Spleen (tissue), 11 donors: ENCODE data around the gene UQCRC1. TPM values are rescaled to one million over a fixed set of nuclear protein-coding genes. Genes with fewer than 3 reads are reported as not detected.

Experiments
- DNase-seq: peaks from one replicate; pipeline ENCODE4 v3.0.0-alpha.2; 2020
- H3K27ac ChIP-seq, 8 donors: fragments of 200-600 bp; sonication (generic) in 7 of 8; 1 replicate in 4 of 8; 2 replicates in 4 of 8; pipeline versions ENCODE4 v1.5.0 to v1.8.0; 2016 to 2021; ENCODE audit warnings: inconsistent platforms in 4 of 8, mild to moderate bottlenecking in 4 of 8, moderate library complexity in 1 of 8
- H3K27me3 ChIP-seq, 7 donors: fragments of 200-600 bp; sonication (generic) in 6 of 7; replicated peaks in 1 of 7; 1 replicate in 4 of 7; 2 replicates in 3 of 7; pipeline versions ENCODE4 v1.5.0 to v1.8.0; 2016 to 2021; ENCODE audit warnings: inconsistent platforms in 3 of 7, mild to moderate bottlenecking in 1 of 7
- H3K36me3 ChIP-seq, 6 donors: fragments of 200-600 bp; sonication (generic) in 5 of 6; 1 replicate in 4 of 6; 2 replicates in 2 of 6; pipeline versions ENCODE4 v1.5.0 to v1.8.0; 2016 to 2021; ENCODE audit warnings: inconsistent platforms in 2 of 6
- H3K4me1 ChIP-seq, 6 donors: fragments of 200-600 bp; sonication (generic) in 5 of 6; 1 replicate in 3 of 6; 2 replicates in 3 of 6; pipeline versions ENCODE4 v1.5.0 to v1.8.0; 2016 to 2021; ENCODE audit warnings: inconsistent platforms in 3 of 6
- H3K4me3 ChIP-seq, 8 donors: fragments of 200-600 bp; sonication (generic) in 7 of 8; 1 replicate in 4 of 8; 2 replicates in 4 of 8; pipeline versions ENCODE4 v1.5.0 to v1.8.0; 2016 to 2021; ENCODE audit warnings: inconsistent platforms in 4 of 8, mild to moderate bottlenecking in 4 of 8, moderate library complexity in 2 of 8
- H3K9me3 ChIP-seq, 8 donors: fragments of 200-600 bp; sonication (generic) in 7 of 8; 1 replicate in 4 of 8; 2 replicates in 4 of 8; pipeline versions ENCODE4 v1.5.0 to v1.8.0; 2016 to 2021; ENCODE audit warnings: inconsistent platforms in 4 of 8
- POLR2A ChIP-seq, 3 donors: fragments of 450-650 bp; IDR thresholded peaks; one replicate each; pipeline ENCODE4 v1.5.1; 2017; ENCODE audit warnings: antibody characterized with exemption in 3 of 3, mild to moderate bottlenecking in 1 of 3
- POLR2AphosphoS5 ChIP-seq, 3 donors: sonication (generic); formaldehyde crosslinking; IDR thresholded peaks; one replicate each; pipeline ENCODE4 v1.5.1; 2017; ENCODE audit warnings: antibody characterized with exemption in 3 of 3
- WGBS, 5 donors: extraction: QIAGEN DNeasy Blood & Tissue Kit in 3 of 5; methylation state at CpG; one replicate each; pipeline versions ENCODE4 v1.1.5 to v1.1.7; 2013 to 2018; 5-methylcytosine and 5-hydroxymethylcytosine counted together
- intact Hi-C: fragments of 100-400 bp; cut with DNase I; formaldehyde crosslinking; loops from one replicate; pipeline ENCODE4 v1.15.0; 2023; ENCODE audit warnings: low total_unique reads
- polyA plus RNA-seq, 3 donors: library from polyadenylated mRNA; stranded (reverse); fragments of 200-250 nt; gene quantifications; one replicate each; pipeline ENCODE4 v1.2.1, GENCODE V29; 2013
- total RNA-seq, 7 donors: library from RNA; depleted of rRNA in 3 of 7; stranded (reverse); fragments of >200 nt in 3 of 7; fragmentation: NEBNext Ultra II Directional in 4 of 7; extraction: Animal tissue kit (Norgen Biotek cat#: 25700) in 4 of 7; gene quantifications; one replicate each; pipeline versions ENCODE4 v1.1.0 to v1.2.1, GENCODE V29; 2016 to 2021
- TF ChIP-seq, protein P1 (sequence below), 11 experiments: fragments of 200-600 bp in 7 of 11; fragments of 450-650 bp in 4 of 11; sonication (generic) in 4 of 11; IDR thresholded peaks in 8 of 11; conservative IDR thresholded peaks in 3 of 11; 1 replicate in 7 of 11; 2 replicates in 4 of 11; pipeline versions ENCODE4 v1.4.0 to v1.8.0; 2016 to 2021; ENCODE audit warnings: antibody characterized with exemption in 11 of 11, inconsistent platforms in 4 of 11, mild to moderate bottlenecking in 1 of 11
- donor health status: healthy with polysubstance abuse.
- donor health status: DM: no; HTN: no; CAD: no; lungs with moderate emphysema.
- donor health status: DM: no; HTN: no; CAD: no.
- donor health status: Bipolar disorder and iron deficiency.
- donor health status: healthy.
- donor health status: DM: no; HTN: no; CAD: no.
- donor health status: DM: yes; HTN: yes; CAD: no.

The UQCRC1 gene
- total and polyA plus RNA-seq, 10 donors = 88.6 to 222 (median 128) TPM

DNA sequence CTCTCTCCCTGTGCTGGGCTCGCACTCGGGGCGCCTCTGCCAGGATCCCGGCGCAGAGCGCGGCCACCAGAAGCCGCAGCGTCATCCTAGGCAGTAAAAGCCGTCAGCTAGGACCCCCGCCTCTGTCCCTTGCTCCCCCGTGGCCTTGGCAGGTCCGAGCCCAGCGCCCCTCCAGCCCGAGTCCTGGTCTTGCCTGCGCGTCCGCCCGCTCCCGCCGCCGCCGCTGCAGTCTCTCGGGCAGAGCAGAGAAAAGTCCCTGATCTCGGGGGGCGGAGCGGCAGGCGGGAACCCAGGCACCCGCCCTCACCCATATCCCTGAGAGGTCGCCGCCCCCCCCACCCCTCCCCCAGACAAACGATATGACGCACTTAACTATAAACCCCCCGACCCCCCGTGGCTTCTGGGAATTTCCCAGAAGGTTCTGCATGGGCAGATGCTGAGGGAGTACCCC, 14.3 kb downstream of the UQCRC1 start, which contains the start of gene COL7A1:
Gene COL7A1, minus strand, starts transcription at position 255 of the 451 bp plus-strand sequence. Its CDS starts 170 bp downstream, at position 85.
- 3 to 26% (median 15%) methylated on average over 20 to 35 of the region's 35 CpGs for WGBS, 5 donors
- Histone ChIP-seq H3K27ac (peak within 1 kb of the TSS in 5 of 8 donors; percentile 48 to 79 (median 75)), H3K36me3 (peaks cover 0 to 36% (median 31%) of the 10 kb centered on the region in 6 donors), H3K4me1 (peaks cover 0 to 46% (median 25%) of the 10 kb centered on the region in 6 donors), H3K27me3 (peaks cover 0 to 50% (median 16%) of the 10 kb centered on the region in 7 donors), H3K9me3 (no peaks in the 10 kb centered on the region), H3K4me3 (peak within 1 kb of the TSS in 6 of 8 donors; percentile 3 to 52 (median 16))
- TF ChIP-seq, protein P1, sequence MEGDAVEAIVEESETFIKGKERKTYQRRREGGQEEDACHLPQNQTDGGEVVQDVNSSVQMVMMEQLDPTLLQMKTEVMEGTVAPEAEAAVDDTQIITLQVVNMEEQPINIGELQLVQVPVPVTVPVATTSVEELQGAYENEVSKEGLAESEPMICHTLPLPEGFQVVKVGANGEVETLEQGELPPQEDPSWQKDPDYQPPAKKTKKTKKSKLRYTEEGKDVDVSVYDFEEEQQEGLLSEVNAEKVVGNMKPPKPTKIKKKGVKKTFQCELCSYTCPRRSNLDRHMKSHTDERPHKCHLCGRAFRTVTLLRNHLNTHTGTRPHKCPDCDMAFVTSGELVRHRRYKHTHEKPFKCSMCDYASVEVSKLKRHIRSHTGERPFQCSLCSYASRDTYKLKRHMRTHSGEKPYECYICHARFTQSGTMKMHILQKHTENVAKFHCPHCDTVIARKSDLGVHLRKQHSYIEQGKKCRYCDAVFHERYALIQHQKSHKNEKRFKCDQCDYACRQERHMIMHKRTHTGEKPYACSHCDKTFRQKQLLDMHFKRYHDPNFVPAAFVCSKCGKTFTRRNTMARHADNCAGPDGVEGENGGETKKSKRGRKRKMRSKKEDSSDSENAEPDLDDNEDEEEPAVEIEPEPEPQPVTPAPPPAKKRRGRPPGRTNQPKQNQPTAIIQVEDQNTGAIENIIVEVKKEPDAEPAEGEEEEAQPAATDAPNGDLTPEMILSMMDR (IDR thresholded peaks at IDR 0.05 in 8 of 11, conservative IDR thresholded peaks at IDR 0.05 in 3 of 11) = no peak
- TF ChIP-seq POLR2A (IDR thresholded peaks at IDR 0.05) (no peak), POLR2AphosphoS5 (IDR thresholded peaks at IDR 0.05) (peak in 2 of 3 donors; percentile 65 to 78)
- intact Hi-C loops = no loop called here
- DNase-seq = no peak

GRCh38 chr3:48594417-48595049, 14.9 kb downstream of the UQCRC1 start:
- H3K27ac ChIP-seq = peak overlapping the region in 5 of 8 donors; percentile 48 to 79 (median 75)
- intact Hi-C loops = no loop called here
- peaks cover 0 to 55% (median 16%) of the 10 kb centered on the region in 7 donors for H3K27me3 ChIP-seq
- H3K9me3 ChIP-seq = no peaks in the 10 kb centered on the region
- peaks cover 0 to 30% (median 25%) of the 10 kb centered on the region in 6 donors for H3K36me3 ChIP-seq
- TF ChIP-seq POLR2A (IDR thresholded peaks at IDR 0.05) (no peak), POLR2AphosphoS5 (IDR thresholded peaks at IDR 0.05) (peak in 2 of 3 donors; percentile 66 to 67)
- DNase-seq = no peak
- WGBS, 5 donors = 26 to 42% (median 39%) methylated on average over 30 to 39 of the region's 39 CpGs
- peaks cover 0 to 46% (median 23%) of the 10 kb centered on the region in 6 donors for H3K4me1 ChIP-seq
- peak overlapping the region in 6 of 8 donors; percentile 3 to 52 (median 16) for H3K4me3 ChIP-seq

- Histone ChIP-seq H3K9me3 (no peaks in the 10 kb centered on the region), H3K4me1 (peaks cover 0 to 39% (median 22%) of the 10 kb centered on the region in 6 donors), H3K4me3 (no peak overlapping the region), H3K27me3 (peaks cover 0 to 66% (median 19%) of the 10 kb centered on the region in 7 donors), H3K27ac (no peak overlapping the region), H3K36me3 (peaks cover 0 to 18% (median 13%) of the 10 kb centered on the region in 6 donors)
- WGBS, 5 donors = 82 to 96% (median 91%) methylated on average over 7 to 9 of the region's 9 CpGs
- DNase-seq = no peak
- intact Hi-C loops = no loop called here
- TF ChIP-seq POLR2A (IDR thresholded peaks at IDR 0.05) = no peak
- no peak for TF ChIP-seq POLR2AphosphoS5 (IDR thresholded peaks at IDR 0.05)
- TF ChIP-seq, protein P1 (IDR thresholded peaks at IDR 0.05 in 8 of 11, conservative IDR thresholded peaks at IDR 0.05 in 3 of 11) = no peak
These were observed 16.1 kb downstream of the UQCRC1 start for GRCh38 chr3:48593337-48593736.

DNA sequence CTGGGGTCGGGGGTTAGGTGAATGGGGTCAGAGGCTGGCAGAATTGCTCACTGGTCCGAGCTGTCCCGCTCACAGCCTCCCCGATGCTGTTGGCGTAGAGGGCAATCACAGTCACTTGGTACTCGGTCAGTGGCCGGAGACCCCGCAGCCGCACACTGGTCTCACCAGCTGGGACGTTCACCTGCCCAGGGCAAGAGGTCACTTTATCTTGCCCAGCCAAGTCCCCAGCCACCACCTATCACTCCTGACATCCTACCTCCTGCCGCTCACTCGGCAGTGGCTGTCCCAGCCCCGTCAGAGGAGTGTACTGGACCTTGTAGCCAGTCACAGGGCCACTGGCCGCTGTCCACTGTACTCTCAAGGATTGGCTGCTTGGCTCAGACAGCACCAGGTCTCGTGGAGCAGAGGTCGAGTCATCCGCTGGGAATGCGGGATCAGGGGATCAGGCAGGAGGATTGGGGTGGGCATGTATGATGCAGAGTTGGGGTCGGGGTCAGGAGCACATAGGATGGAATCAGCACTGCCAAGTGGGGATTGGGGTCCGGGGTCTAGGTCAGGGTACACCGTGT, 16.8 kb downstream of the UQCRC1 start:
- intact Hi-C loops = no loop called here
- peaks cover 0 to 35% (median 18%) of the 10 kb centered on the region in 6 donors for H3K4me1 ChIP-seq
- no peak overlapping the region for H3K4me3 ChIP-seq
- H3K27ac ChIP-seq = no peak overlapping the region
- no peaks in the 10 kb centered on the region for H3K9me3 ChIP-seq
- peaks cover 0 to 73% (median 19%) of the 10 kb centered on the region in 7 donors for H3K27me3 ChIP-seq
- H3K36me3 ChIP-seq = peaks cover 0 to 12% (median 6%) of the 10 kb centered on the region in 6 donors
- TF ChIP-seq, protein P1 (IDR thresholded peaks at IDR 0.05 in 8 of 11, conservative IDR thresholded peaks at IDR 0.05 in 3 of 11) = no peak
- 84 to 93% (median 87%) methylated on average over 20 to 21 of the region's 21 CpGs for WGBS, 5 donors
- no peak for DNase-seq
